ENCODE measurements around the gene LY6G6F.
A peak's percentile ranks its signal among the peaks of the same experiment; 100 is the strongest.

Gene LY6G6F

DNA sequence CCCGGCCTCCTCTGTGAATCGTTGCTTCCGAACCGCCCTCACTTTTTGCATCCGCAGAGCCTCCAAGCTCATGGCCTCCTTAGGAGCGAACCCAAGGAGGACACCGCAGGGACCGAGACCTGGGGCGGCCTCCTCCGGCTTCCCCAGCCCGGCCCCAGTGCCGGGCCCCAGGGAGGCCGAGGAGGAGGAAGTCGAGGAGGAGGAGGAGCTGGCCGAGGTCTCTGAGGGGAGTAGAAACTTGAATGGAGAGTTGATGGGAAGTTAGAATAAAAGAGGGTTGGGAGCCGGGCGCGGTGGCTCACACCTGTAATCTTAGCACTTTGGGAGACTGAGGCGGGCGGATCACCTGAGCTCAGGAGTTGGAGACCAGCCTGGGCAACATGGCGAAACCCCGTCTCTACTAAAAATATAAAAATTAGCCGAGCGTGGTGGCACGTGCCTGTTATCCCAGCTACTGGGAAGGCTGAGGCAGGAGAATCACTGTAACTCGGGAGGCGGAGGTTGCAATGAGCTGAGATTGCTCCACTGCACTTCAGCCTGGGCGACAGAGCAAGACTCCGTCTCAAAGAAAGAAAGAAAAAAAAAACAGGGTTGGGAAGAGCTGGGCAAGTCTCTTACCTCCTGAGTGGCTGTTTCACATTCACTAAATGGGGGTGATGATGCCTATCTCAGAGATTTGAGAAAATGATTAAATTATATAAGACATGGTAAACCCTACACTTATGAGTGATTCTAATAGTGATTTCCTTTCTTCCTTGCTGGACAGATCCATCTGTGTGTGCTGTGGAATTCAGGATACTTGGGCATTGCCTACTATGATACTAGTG, 33.9 kb downstream of the LY6G6F start:
- no peak for DNase-seq (ENCODE audit: low spot score)
- Mint-ChIP-seq H3K27ac (peak overlapping the region; percentile 97), H3K36me3 (ENCODE audit: low read depth) (peaks cover 34% of the 10 kb centered on the region), H3K9me3 (no peaks in the 10 kb centered on the region), H3K4me3 (peak overlapping the region; percentile 95), H3K4me1 (ENCODE audit: low read depth) (peaks cover 49% of the 10 kb centered on the region), H3K27me3 (ENCODE audit: low read depth) (no peaks in the 10 kb centered on the region)

DNA sequence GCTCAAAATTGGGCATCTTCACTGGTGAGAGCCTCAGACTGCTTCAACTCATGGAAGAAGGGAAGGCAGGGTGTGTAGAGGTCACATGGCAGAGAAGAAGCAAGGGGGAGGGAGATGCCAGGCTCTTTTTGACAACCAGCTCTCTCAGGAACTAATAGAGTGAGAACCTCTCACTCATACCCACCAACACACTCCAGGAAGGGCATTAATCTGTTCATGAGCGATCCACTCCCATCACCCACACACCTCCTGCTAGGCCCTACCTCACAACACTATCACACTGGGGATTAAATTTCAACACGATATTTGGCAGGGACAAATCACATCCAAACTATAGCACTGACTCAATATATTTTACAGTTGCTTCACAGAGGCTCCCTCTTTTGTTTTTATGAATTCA, 35.1 kb downstream of the LY6G6F start:
- Mint-ChIP-seq H3K4me3 (peak overlapping the region; percentile 95), H3K27ac (peak overlapping the region; percentile 77), H3K4me1 (ENCODE audit: low read depth) (peaks cover 46% of the 10 kb centered on the region), H3K27me3 (ENCODE audit: low read depth) (no peaks in the 10 kb centered on the region), H3K9me3 (no peaks in the 10 kb centered on the region), H3K36me3 (ENCODE audit: low read depth) (peaks cover 30% of the 10 kb centered on the region)
- no peak for DNase-seq (ENCODE audit: low spot score)

DNA sequence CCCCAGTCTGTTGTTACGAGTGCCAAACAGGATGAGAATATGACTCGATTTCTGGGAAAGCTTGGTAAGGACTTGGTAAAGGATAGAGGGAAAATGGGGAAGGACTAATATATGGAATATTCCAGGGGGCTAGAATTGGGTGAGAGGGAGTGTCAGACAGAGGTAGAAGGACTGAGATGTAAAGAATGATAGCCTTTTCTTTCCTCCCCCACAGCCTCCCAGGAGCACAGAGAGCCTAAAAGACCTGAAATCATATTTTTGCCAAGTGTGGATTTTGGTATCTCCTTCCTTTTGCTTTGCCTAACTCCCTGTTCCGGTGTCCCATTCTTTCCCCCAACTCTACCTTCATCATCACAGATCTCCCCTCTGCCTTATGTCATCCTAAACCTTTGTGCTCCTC, 36.2 kb downstream of the LY6G6F start:
- Mint-ChIP-seq H3K36me3 (ENCODE audit: low read depth) (peaks cover 36% of the 10 kb centered on the region), H3K9me3 (no peaks in the 10 kb centered on the region), H3K27ac (peak overlapping the region; percentile 12), H3K4me3 (no peak overlapping the region), H3K4me1 (ENCODE audit: low read depth) (peaks cover 36% of the 10 kb centered on the region), H3K27me3 (ENCODE audit: low read depth) (no peaks in the 10 kb centered on the region)
- DNase-seq (ENCODE audit: low spot score) = no peak

DNA sequence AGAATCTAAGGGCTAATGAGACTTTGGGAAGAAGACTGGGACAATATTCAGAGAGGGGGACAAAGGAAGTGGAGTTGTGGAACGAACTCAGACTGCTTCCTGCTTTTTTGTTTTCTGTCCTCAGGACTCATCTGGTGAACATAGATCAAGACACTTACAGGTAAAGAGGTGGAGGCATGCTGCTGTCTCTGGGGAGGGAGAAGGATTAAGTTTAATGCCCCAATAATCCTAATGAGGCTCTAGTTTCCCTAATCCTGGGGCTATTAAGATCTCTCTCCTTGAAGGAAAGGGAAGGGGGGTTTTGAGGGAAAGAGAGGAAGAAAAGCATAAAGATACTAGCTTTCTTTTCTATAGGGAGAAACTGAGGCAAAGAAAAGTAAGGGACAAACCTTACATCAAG, 37.8 kb downstream of the LY6G6F start:
- no peak for DNase-seq (ENCODE audit: low spot score)
- H3K27me3 Mint-ChIP-seq (ENCODE audit: low read depth) = no peaks in the 10 kb centered on the region
- H3K4me1 Mint-ChIP-seq (ENCODE audit: low read depth) = peaks cover 22% of the 10 kb centered on the region
- H3K27ac Mint-ChIP-seq = peak overlapping the region; percentile 9
- peaks cover 42% of the 10 kb centered on the region for H3K36me3 Mint-ChIP-seq (ENCODE audit: low read depth)
- no peaks in the 10 kb centered on the region for H3K9me3 Mint-ChIP-seq
- no peak overlapping the region for H3K4me3 Mint-ChIP-seq

DNA sequence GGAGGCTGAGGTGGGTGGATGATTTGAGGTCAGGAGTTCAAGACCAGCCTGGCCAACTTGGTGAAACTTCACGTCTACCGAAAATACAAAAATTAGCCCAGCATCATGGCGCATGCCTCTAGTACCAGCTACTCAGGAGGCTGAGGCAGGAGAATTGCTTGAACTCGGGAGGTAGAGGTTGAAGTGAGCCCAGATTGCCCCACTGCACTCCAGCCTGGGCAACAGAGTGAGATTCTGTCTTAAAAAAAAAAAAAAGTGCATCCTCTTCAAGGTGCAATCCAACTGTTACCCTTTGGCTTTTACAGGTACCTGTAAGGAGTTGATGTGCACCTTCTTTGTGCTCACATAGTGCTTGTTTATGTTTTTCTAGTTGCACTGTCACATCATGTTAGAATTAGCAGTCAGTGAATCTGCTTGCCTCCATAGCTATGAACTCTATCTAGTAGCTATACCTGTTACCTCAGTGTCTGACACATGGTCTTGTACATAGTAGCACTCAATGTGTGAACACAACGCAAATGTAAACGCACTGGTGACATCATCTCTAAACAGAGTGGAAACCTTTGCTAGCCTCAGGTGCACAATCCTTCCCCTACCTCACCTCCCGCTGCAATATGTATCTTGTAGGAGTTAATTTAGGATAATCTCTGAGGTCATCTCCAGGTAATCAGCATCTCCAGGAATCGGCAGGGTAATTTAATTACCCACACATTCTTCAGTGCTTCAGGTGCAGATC, 42.8 kb downstream of the LY6G6F start:
- Mint-ChIP-seq H3K9me3 (no peaks in the 10 kb centered on the region), H3K27me3 (ENCODE audit: low read depth) (no peaks in the 10 kb centered on the region), H3K27ac (no peak overlapping the region), H3K4me3 (no peak overlapping the region), H3K4me1 (ENCODE audit: low read depth) (peaks cover 3% of the 10 kb centered on the region), H3K36me3 (ENCODE audit: low read depth) (peaks cover 28% of the 10 kb centered on the region)
- no peak for DNase-seq (ENCODE audit: low spot score)

DNA sequence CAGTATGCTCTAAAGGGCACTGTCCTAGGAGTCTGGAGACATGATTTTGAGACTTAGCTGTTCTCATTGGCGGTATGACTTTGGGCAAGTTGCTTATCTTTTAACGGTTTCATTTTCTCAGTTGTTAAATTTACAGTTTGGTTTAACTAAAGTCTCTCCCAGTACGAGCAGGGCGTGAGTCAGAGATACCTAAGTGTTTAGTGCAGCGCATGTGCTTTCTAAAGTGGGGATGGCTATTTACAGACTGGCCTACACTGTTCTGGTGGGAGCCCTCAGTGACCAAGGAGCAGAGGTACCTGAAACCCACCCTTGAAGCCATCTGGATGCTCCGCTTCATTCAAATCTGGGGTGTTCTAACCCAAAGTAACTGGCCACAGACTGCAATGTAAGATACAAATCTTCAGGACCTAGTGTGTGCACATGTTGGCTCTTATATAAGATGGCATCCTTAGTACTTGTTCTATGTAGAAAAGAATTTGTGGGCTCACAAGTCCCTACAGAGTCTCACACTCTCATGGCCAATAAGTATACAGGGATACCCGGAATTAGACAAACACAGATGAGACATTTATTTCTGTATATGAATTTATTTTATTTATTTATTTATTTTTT, 43.9 kb downstream of the LY6G6F start:
- no peaks in the 10 kb centered on the region for H3K9me3 Mint-ChIP-seq
- H3K27ac Mint-ChIP-seq = no peak overlapping the region
- H3K27me3 Mint-ChIP-seq (ENCODE audit: low read depth) = no peaks in the 10 kb centered on the region
- peaks cover 22% of the 10 kb centered on the region for H3K36me3 Mint-ChIP-seq (ENCODE audit: low read depth)
- H3K4me3 Mint-ChIP-seq = no peak overlapping the region
- peaks cover 2% of the 10 kb centered on the region for H3K4me1 Mint-ChIP-seq (ENCODE audit: low read depth)
- no peak for DNase-seq (ENCODE audit: low spot score)

DNA sequence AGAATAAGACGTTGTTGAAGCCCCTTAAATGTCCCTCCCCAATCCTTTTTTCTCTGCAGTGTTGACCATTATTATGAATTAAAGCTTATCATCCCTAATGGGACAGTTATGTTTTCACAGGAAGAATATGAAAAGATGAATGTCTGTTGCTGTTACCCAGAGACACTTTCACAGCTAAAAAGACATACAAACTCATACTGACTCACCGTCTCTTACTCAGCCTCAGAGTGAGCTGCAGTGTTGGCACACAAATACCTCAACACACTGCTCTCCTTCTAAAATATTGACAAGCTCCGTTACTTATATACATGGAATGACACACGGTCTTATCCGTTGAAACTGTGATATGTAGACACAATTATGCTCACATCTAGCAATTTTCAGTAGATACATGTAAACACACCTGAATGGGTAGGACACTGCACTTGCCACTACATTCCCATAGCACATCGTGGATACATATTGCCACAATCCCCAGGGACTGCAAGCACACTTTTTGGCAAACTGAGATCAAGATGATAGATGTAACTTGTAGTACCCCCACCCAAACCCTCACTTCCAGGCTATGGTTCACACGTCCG, 46.2 kb downstream of the LY6G6F start:
- H3K27me3 Mint-ChIP-seq (ENCODE audit: low read depth) = no peaks in the 10 kb centered on the region

DNA sequence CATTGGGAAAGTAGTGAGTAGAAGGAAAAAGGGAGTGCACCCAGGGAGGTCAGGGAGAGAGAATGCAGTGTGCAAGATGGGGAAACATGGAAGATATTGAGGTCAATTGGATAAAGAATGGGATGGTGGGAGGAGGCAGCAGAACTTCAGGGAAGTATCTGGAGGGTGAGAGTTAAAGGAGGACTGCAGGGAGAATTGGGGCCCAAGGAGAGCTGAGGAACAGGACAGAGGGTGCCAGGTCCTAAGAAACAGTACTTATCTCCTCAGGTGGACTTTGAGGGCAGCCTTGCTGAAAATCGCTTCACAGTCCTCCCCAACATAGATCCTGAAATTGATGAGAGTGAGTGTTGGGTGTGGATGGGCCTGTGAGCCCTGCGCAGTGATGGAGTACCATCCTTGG, 51.6 kb downstream of the LY6G6F start:
- no peaks in the 10 kb centered on the region for H3K27me3 Mint-ChIP-seq (ENCODE audit: low read depth)
- peaks cover 34% of the 10 kb centered on the region for H3K36me3 Mint-ChIP-seq (ENCODE audit: low read depth)
- H3K4me1 Mint-ChIP-seq (ENCODE audit: low read depth) = peaks cover 4% of the 10 kb centered on the region
- H3K4me3 Mint-ChIP-seq = no peak overlapping the region
- DNase-seq (ENCODE audit: low spot score) = no peak
- no peaks in the 10 kb centered on the region for H3K9me3 Mint-ChIP-seq
- peak overlapping the region; percentile 32 for H3K27ac Mint-ChIP-seq

More for the DNA sequence above, 46.2 kb downstream of the LY6G6F start:
- Mint-ChIP-seq H3K9me3 (no peaks in the 10 kb centered on the region), H3K4me1 (ENCODE audit: low read depth) (peaks cover 2% of the 10 kb centered on the region), H3K4me3 (no peak overlapping the region), H3K36me3 (ENCODE audit: low read depth) (peaks cover 14% of the 10 kb centered on the region), H3K27ac (no peak overlapping the region)
- DNase-seq (ENCODE audit: low spot score) = no peak

Measured in T-helper 2 cell treated with Interferon-gamma antibody and Interleukin-4, amounts not matched to agents 5 μg/mL and 100 μg/mL, for 36 hours (primary cell).